Measurements from ENCODE around the gene GNA12. TPM values are rescaled to one million over a fixed set of nuclear protein-coding genes. Genes with fewer than 3 reads are reported as not detected.

Gene GNA12
- total and polyA plus RNA-seq, 10 of the 15 experiments (the other 5 are each of a cell fraction or from before 2014, with no cell fraction given), result 1.9 to 51.8 (median 12.6) TPM

GRCh38 chr7:2709553-2710285 is 134.4 kb downstream of the GNA12 start (continued):
- TF ChIP-seq MAX (IDR thresholded peaks at IDR 0.05; ENCODE audit: low read depth, low read length), result peak; percentile 79
- peak; percentile 31; the same call in 1 of the 2 replicates for TF ChIP-seq CREM (IDR thresholded peaks at IDR 0.05; ENCODE audit: low read depth)
- TF ChIP-seq RCOR1 (conservative IDR thresholded peaks at IDR 0.05; ENCODE audit: low read depth, low read length), result no peak
- peak; percentile 40 for TF ChIP-seq NBN (IDR thresholded peaks at IDR 0.05)
- no peak for TF ChIP-seq RELB (IDR thresholded peaks at IDR 0.05; ENCODE audit: low read depth)
- TF ChIP-seq NRF1 (conservative IDR thresholded peaks at IDR 0.05; ENCODE audit: low read depth, low read length), result no peak
- TF ChIP-seq ZNF384 (IDR thresholded peaks at IDR 0.05; ENCODE audit: borderline replicate concordance, low read depth, low read length), result no peak
- no peak for TF ChIP-seq SMAD5 (IDR thresholded peaks at IDR 0.05; ENCODE audit: low read depth)
- peak; percentile 62; the same call in 1 of the 2 replicates for TF ChIP-seq IKZF1 (conservative IDR thresholded peaks at IDR 0.05)
- TF ChIP-seq PAX8 (IDR thresholded peaks at IDR 0.05), result no peak
- peak in 1 of 2 experiments; percentile 44; a peak in 3 of 4 replicates for TF ChIP-seq IKZF2 (IDR thresholded peaks at IDR 0.05)
- TF ChIP-seq BCLAF1 (IDR thresholded peaks at IDR 0.05), result no peak
- TF ChIP-seq NFXL1 (IDR thresholded peaks at IDR 0.05; ENCODE audit: borderline replicate concordance), result no peak
- no peak for TF ChIP-seq CHD2 (IDR thresholded peaks at IDR 0.05; ENCODE audit: borderline replicate concordance, low read depth, low read length)
- no peak for TF ChIP-seq ZBED1 (IDR thresholded peaks at IDR 0.05; ENCODE audit: borderline replicate concordance)
- TF ChIP-seq RFX5 (IDR thresholded peaks at IDR 0.05; ENCODE audit: low read depth, low read length), result no peak
- no peak for TF ChIP-seq SMAD1 (IDR thresholded peaks at IDR 0.05; ENCODE audit: low read depth, partially characterized antibody)
- TF ChIP-seq ZNF592 (IDR thresholded peaks at IDR 0.05), result 0 out of 2 replicates have a peak, but pooled peaks have one; percentile 43
- no peak for TF ChIP-seq ZBTB33 (IDR thresholded peaks at IDR 0.05)
- TF ChIP-seq MEF2B (IDR thresholded peaks at IDR 0.05; ENCODE audit: partially characterized antibody, poor library complexity, severe bottlenecking), result peak; percentile 46
